ENCODE data around the gene PLA2G4F. TPM values are rescaled to one million over a fixed set of nuclear protein-coding genes. Genes with fewer than 3 reads are reported as not detected.
A peak's percentile ranks its signal among the peaks of the same experiment; 100 is the strongest.

PLA2G4F gene
- total RNA-seq, 5 donors from 2014 or later (not counting 1 experiment from before 2014, with no cell fraction given) = 0.10 to 0.23 (median 0.16) TPM; not detected in 2

DNA sequence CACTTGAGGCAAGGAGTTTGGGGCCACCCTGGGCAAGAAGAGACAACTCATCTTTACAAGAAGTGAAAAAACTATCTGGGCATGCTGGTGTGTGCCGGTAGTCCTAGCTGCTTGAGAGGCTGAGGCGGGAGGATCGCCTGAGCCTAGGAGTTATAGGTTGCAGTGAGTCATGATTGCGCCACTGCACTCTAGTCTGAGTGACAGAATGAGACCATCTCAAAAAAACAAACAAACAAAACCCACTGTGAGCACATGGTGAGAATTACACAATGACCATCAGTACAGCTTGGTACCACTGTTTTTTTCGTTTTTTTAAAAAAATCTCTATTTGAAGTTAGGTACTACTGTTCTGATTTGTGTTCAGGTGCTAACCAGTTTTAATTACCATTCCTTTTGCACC is 38.1 kb upstream of the PLA2G4F start:
- no peak for DNase-seq

GRCh38 chr15:42193383-42193782 is 36.9 kb upstream of the PLA2G4F start:
- ChIA-PET POLR2A (no interaction called here), CTCF (no interaction called here)
- peaks cover 57% of the 10 kb centered on the region for H3K36me3 Mint-ChIP-seq
- ATAC-seq (replicated peaks in 1 of 4) = no peak
- peaks cover 0 to 48% of the 10 kb centered on the region in 2 donors for H3K36me3 ChIP-seq (ENCODE audit: control insufficient read depth in 2 of 2, extremely low read depth in 1 of 2, insufficient read depth in 1 of 2, low read length in 1 of 2)
- H3K9me3 Mint-ChIP-seq = no peaks in the 10 kb centered on the region
- H3K9me3 ChIP-seq = no peaks in the 10 kb centered on the region
- H3K4me3 Mint-ChIP-seq = no peak overlapping the region
- H3K27me3 ChIP-seq (replicated peaks in 1 of 2; ENCODE audit: control insufficient read depth in 2 of 2, extremely low read depth in 1 of 2, insufficient read depth in 2 of 2, low read length in 1 of 2) = no peaks in the 10 kb centered on the region
- no peak for DNase-seq
- WGBS (ENCODE audit: insufficient coverage) = no CpG with 5 or more reads among the region's 3 CpGs
- no peak overlapping the region for H3K27ac ChIP-seq (ENCODE audit: low read length)
- no peaks in the 10 kb centered on the region for H3K27me3 Mint-ChIP-seq
- peaks cover 0 to 3% of the 10 kb centered on the region in 2 experiments for H3K4me1 ChIP-seq (ENCODE audit: control insufficient read depth in 1 of 2, extremely low read depth in 1 of 2, insufficient read depth in 2 of 2, low read length in 2 of 2)
- peaks cover 13 to 36% (median 27%) of the 10 kb centered on the region in 3 donors for H3K4me1 Mint-ChIP-seq
- H3K27ac Mint-ChIP-seq = no peak overlapping the region
- H3K4me3 ChIP-seq (ENCODE audit: control insufficient read depth in 1 of 2, extremely low read depth in 1 of 2, low read length in 1 of 2) = no peak overlapping the region

More for the DNA sequence above, 38.1 kb upstream of the PLA2G4F start:
- H3K27me3 Mint-ChIP-seq = no peaks in the 10 kb centered on the region
- POLR2A ChIA-PET = no interaction called here
- Histone ChIP-seq H3K4me3 (ENCODE audit: control insufficient read depth in 1 of 2, extremely low read depth in 1 of 2, low read length in 1 of 2) (no peak overlapping the region), H3K27me3 (replicated peaks in 1 of 2; ENCODE audit: control insufficient read depth in 2 of 2, extremely low read depth in 1 of 2, insufficient read depth in 2 of 2, low read length in 1 of 2) (no peaks in the 10 kb centered on the region), H3K27ac (ENCODE audit: low read length) (no peak overlapping the region), H3K36me3 (ENCODE audit: control insufficient read depth in 2 of 2, extremely low read depth in 1 of 2, insufficient read depth in 1 of 2, low read length in 1 of 2) (peaks cover 0 to 51% of the 10 kb centered on the region in 2 donors), H3K4me1 (ENCODE audit: control insufficient read depth in 1 of 2, extremely low read depth in 1 of 2, insufficient read depth in 2 of 2, low read length in 2 of 2) (peaks cover 0 to 3% of the 10 kb centered on the region in 2 experiments), H3K9me3 (no peaks in the 10 kb centered on the region)
- H3K9me3 Mint-ChIP-seq = no peaks in the 10 kb centered on the region
- H3K4me1 Mint-ChIP-seq = peaks cover 21 to 39% (median 29%) of the 10 kb centered on the region in 3 donors
- H3K36me3 Mint-ChIP-seq = peaks cover 57% of the 10 kb centered on the region
- CTCF ChIA-PET = no interaction called here
- ATAC-seq (replicated peaks in 1 of 4) = no peak
- no peak overlapping the region for H3K27ac Mint-ChIP-seq
- H3K4me3 Mint-ChIP-seq = no peak overlapping the region
- no CpG with 5 or more reads among the region's 5 CpGs for WGBS (ENCODE audit: insufficient coverage)

DNA sequence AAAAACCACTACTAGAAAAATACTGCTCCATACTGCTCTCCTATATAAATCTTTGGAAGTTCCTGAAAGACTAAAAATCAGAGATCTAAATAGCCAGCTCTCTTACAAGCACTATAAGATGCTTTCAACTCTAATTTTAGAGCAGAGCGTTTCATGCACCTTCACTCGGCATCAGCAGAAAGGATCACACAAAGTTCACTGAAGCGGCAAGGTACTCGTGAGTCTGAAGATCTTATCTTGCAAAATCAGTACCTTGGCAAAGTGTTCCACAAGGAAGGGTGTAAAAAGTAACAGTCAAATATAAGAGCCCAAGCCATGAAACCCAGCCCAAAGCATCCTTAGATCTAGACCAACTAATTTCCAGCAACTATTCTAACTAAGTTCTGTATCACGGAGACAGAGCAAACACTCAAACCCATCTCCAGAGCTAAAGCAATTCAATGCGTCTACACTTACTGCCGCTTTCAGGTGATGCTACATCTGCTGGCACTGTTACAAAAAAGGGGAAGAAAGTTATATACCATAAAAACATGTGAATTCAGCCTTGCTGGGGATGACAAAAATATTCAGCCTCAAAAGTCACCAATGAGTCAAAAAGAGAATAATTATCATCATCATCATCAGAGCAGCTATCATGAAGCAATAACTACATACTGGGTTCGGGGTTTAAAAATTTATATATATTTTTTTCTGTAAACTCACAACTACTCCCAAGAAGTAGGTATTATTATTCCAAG is 35.3 kb upstream of the PLA2G4F start:
- H3K9me3 Mint-ChIP-seq = no peaks in the 10 kb centered on the region
- CTCF ChIA-PET = no interaction called here
- H3K4me3 Mint-ChIP-seq = no peak overlapping the region
- Histone ChIP-seq H3K36me3 (ENCODE audit: control insufficient read depth in 2 of 2, extremely low read depth in 1 of 2, insufficient read depth in 1 of 2, low read length in 1 of 2) (peaks cover 0 to 54% of the 10 kb centered on the region in 2 donors), H3K27me3 (replicated peaks in 1 of 2; ENCODE audit: control insufficient read depth in 2 of 2, extremely low read depth in 1 of 2, insufficient read depth in 2 of 2, low read length in 1 of 2) (no peaks in the 10 kb centered on the region), H3K27ac (ENCODE audit: low read length) (no peak overlapping the region), H3K9me3 (no peaks in the 10 kb centered on the region), H3K4me1 (ENCODE audit: control insufficient read depth in 1 of 2, extremely low read depth in 1 of 2, insufficient read depth in 2 of 2, low read length in 2 of 2) (peaks cover 0 to 3% of the 10 kb centered on the region in 2 experiments), H3K4me3 (ENCODE audit: control insufficient read depth in 1 of 2, extremely low read depth in 1 of 2, low read length in 1 of 2) (no peak overlapping the region)
- H3K27ac Mint-ChIP-seq = peak overlapping the region in 1 of 2 donors; percentile 6
- no peak for ATAC-seq (replicated peaks in 1 of 4)
- DNase-seq = no peak
- peaks cover 61% of the 10 kb centered on the region for H3K36me3 Mint-ChIP-seq
- H3K4me1 Mint-ChIP-seq = peaks cover 13 to 33% (median 27%) of the 10 kb centered on the region in 3 donors
- 100% methylated on average over 2 of the region's 8 CpGs for WGBS (ENCODE audit: insufficient coverage)
- POLR2A ChIA-PET = interaction anchor here in 1 of 2 donors (0.6 kb wide), 1 partner anchor 11 kb away, joined by 3 read pairs; no protein-coding TSS in a partner anchor
- H3K27me3 Mint-ChIP-seq = no peaks in the 10 kb centered on the region

GRCh38 chr15:42190370-42190769 is 33.9 kb upstream of the PLA2G4F start:
- Mint-ChIP-seq H3K27me3 (no peaks in the 10 kb centered on the region), H3K27ac (peak overlapping the region in 1 of 2 donors; percentile 11), H3K4me1 (peaks cover 13 to 25% (median 21%) of the 10 kb centered on the region in 3 donors), H3K9me3 (no peaks in the 10 kb centered on the region), H3K36me3 (peaks cover 62% of the 10 kb centered on the region), H3K4me3 (no peak overlapping the region)
- ChIA-PET POLR2A (no interaction called here), CTCF (no interaction called here)
- 100% methylated on average over 1 of the region's 2 CpGs for WGBS (ENCODE audit: insufficient coverage)
- Histone ChIP-seq H3K27me3 (replicated peaks in 1 of 2; ENCODE audit: control insufficient read depth in 2 of 2, extremely low read depth in 1 of 2, insufficient read depth in 2 of 2, low read length in 1 of 2) (no peaks in the 10 kb centered on the region), H3K9me3 (no peaks in the 10 kb centered on the region), H3K4me3 (ENCODE audit: control insufficient read depth in 1 of 2, extremely low read depth in 1 of 2, low read length in 1 of 2) (no peak overlapping the region), H3K4me1 (ENCODE audit: control insufficient read depth in 1 of 2, extremely low read depth in 1 of 2, insufficient read depth in 2 of 2, low read length in 2 of 2) (peaks cover 0 to 3% of the 10 kb centered on the region in 2 experiments), H3K36me3 (ENCODE audit: control insufficient read depth in 2 of 2, extremely low read depth in 1 of 2, insufficient read depth in 1 of 2, low read length in 1 of 2) (peaks cover 6 to 68% of the 10 kb centered on the region in 2 donors), H3K27ac (ENCODE audit: low read length) (no peak overlapping the region)
- ATAC-seq (replicated peaks in 1 of 4) = peak in 1 of 4 experiments; percentile 41
- no peak for DNase-seq

DNA sequence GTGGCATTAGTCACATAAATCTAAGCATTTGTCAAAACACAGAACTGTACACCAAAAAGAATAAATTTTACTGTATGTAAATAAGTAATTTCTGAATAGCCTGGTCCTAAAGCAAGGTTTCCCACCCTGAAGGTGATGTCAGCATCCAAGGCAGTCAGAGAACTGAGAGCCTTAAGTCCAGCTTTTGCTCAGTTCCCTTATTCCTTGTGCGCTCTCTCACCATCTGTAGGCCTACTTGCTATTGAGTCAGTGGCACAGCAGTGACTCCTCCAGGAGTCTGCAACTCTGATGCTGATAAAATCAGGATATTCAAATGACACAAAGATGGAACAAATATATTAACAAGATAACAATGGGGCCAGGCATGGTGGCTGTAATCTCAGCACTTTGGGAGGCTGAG is 29.4 kb upstream of the PLA2G4F start:
- DNase-seq = no peak
- ChIA-PET POLR2A (no interaction called here), CTCF (no interaction called here)
- Histone ChIP-seq H3K4me3 (ENCODE audit: control insufficient read depth in 1 of 2, extremely low read depth in 1 of 2, low read length in 1 of 2) (no peak overlapping the region), H3K27me3 (replicated peaks in 1 of 2; ENCODE audit: control insufficient read depth in 2 of 2, extremely low read depth in 1 of 2, insufficient read depth in 2 of 2, low read length in 1 of 2) (no peaks in the 10 kb centered on the region), H3K27ac (ENCODE audit: low read length) (no peak overlapping the region), H3K4me1 (ENCODE audit: control insufficient read depth in 1 of 2, extremely low read depth in 1 of 2, insufficient read depth in 2 of 2, low read length in 2 of 2) (no peaks in the 10 kb centered on the region), H3K9me3 (no peaks in the 10 kb centered on the region), H3K36me3 (ENCODE audit: control insufficient read depth in 2 of 2, extremely low read depth in 1 of 2, insufficient read depth in 1 of 2, low read length in 1 of 2) (peaks cover 11 to 80% of the 10 kb centered on the region in 2 donors)
- no peak overlapping the region for H3K27ac Mint-ChIP-seq
- H3K4me3 Mint-ChIP-seq = no peak overlapping the region
- H3K9me3 Mint-ChIP-seq = no peaks in the 10 kb centered on the region
- WGBS (ENCODE audit: insufficient coverage) = 100% methylated on average over 1 of the region's 1 CpG
- peaks cover 0 to 6% (median 4%) of the 10 kb centered on the region in 3 donors for H3K4me1 Mint-ChIP-seq
- H3K36me3 Mint-ChIP-seq = peaks cover 73% of the 10 kb centered on the region
- no peaks in the 10 kb centered on the region for H3K27me3 Mint-ChIP-seq
- no peak for ATAC-seq (replicated peaks in 1 of 4)

DNA sequence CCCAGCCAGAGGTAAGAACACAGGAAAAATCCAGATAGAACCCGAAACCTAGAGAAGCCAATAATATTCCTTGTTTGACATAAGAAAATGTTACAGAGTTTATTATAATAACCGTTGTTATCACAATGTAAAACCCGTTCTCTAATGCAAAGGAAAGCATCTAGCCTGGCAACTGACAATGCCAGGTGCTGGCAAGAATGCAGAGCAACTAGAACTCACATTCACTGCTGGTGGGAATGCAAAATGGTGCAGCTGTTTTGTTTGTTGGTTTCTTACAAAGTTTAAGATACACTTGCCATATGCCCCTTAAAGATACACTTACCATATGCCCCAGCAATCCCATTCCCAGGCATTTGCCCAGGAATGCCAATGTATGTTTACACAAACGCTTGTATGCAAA is 28.3 kb upstream of the PLA2G4F start:
- no peaks in the 10 kb centered on the region for H3K9me3 Mint-ChIP-seq
- ChIA-PET CTCF (no interaction called here), POLR2A (no interaction called here)
- H3K27ac ChIP-seq (ENCODE audit: low read length) = no peak overlapping the region
- peaks cover 73% of the 10 kb centered on the region for H3K36me3 Mint-ChIP-seq
- H3K4me1 Mint-ChIP-seq = no peaks in the 10 kb centered on the region
- no peak overlapping the region for H3K27ac Mint-ChIP-seq
- no peak overlapping the region for H3K4me3 ChIP-seq (ENCODE audit: control insufficient read depth in 1 of 2, extremely low read depth in 1 of 2, low read length in 1 of 2)
- no peaks in the 10 kb centered on the region for H3K27me3 Mint-ChIP-seq
- ATAC-seq (replicated peaks in 1 of 4) = no peak
- H3K4me3 Mint-ChIP-seq = no peak overlapping the region
- WGBS (ENCODE audit: insufficient coverage) = 100% methylated on average over 2 of the region's 4 CpGs
- no peak for DNase-seq
- no peaks in the 10 kb centered on the region for H3K4me1 ChIP-seq (ENCODE audit: control insufficient read depth in 1 of 2, extremely low read depth in 1 of 2, insufficient read depth in 2 of 2, low read length in 2 of 2)
- H3K36me3 ChIP-seq (ENCODE audit: control insufficient read depth in 2 of 2, extremely low read depth in 1 of 2, insufficient read depth in 1 of 2, low read length in 1 of 2) = peaks cover 11 to 82% of the 10 kb centered on the region in 2 donors
- no peaks in the 10 kb centered on the region for H3K9me3 ChIP-seq
- no peaks in the 10 kb centered on the region for H3K27me3 ChIP-seq (replicated peaks in 1 of 2; ENCODE audit: control insufficient read depth in 2 of 2, extremely low read depth in 1 of 2, insufficient read depth in 2 of 2, low read length in 1 of 2)
